ENCODE data around the gene USH1G. TPM values are rescaled to one million over a fixed set of nuclear protein-coding genes. Genes with fewer than 3 reads are reported as not detected.

The USH1G gene
- total and polyA plus RNA-seq, 7 donors, result not detected

- 60 to 76% (median 74%) methylated on average over 14 of the region's 14 CpGs for WGBS, 3 donors
- no peaks in the 10 kb centered on the region for H3K36me3 ChIP-seq (ENCODE audit: insufficient read depth in 1 of 2, low read depth in 1 of 2)
- intact Hi-C loops (cut with DNase I), result loop anchor here (2.0 to 10.0 kb wide), 9 partner anchors 37 to 242 kb away; partner anchors contain the start of genes ARMC7 (in 1 of the 2), MRPL58 (in 1 of the 2), NHERF1 (in 1 of the 2) and USH1G (in 1 of the 2)
Measured at GRCh38 chr17:74959826-74960515, 36.9 kb upstream of the USH1G start.

GRCh38 chr17:74957935-74958740 is 35.1 kb upstream of the USH1G start:
- Histone ChIP-seq H3K36me3 (ENCODE audit: insufficient read depth in 1 of 2, low read depth in 1 of 2) (no peaks in the 10 kb centered on the region), H3K4me3 (no peak overlapping the region), H3K9me3 (no peaks in the 10 kb centered on the region), H3K27ac (no peak overlapping the region), H3K4me1 (no peaks in the 10 kb centered on the region), H3K27me3 (ENCODE audit: insufficient read depth in 3 of 3, low read length in 2 of 3) (no peaks in the 10 kb centered on the region)
- intact Hi-C loops (cut with DNase I), result loop anchor here (2.0 to 10.0 kb wide), 3 partner anchors 35 to 211 kb away; partner anchors contain the start of genes NHERF1 (in 1 of the 2) and USH1G (in 1 of the 2)
- TF ChIP-seq CTCF (IDR thresholded peaks at IDR 0.05), result peak; percentile 94
- ATAC-seq, result peak; percentile 55 to 75 (median 72)
- DNase-seq, result peak; percentile 76 to 83
- 37 to 43% (median 41%) methylated on average over 28 to 33 of the region's 33 CpGs for WGBS, 3 donors

More at GRCh38 chr17:74959826-74960515, 36.9 kb upstream of the USH1G start:
- H3K4me3 ChIP-seq, result no peak overlapping the region
- ATAC-seq, result no peak
- TF ChIP-seq CTCF (IDR thresholded peaks at IDR 0.05), result no peak
- H3K9me3 ChIP-seq, result no peaks in the 10 kb centered on the region
- H3K27me3 ChIP-seq (ENCODE audit: insufficient read depth in 3 of 3, low read length in 2 of 3), result no peaks in the 10 kb centered on the region
- H3K4me1 ChIP-seq, result no peaks in the 10 kb centered on the region
- DNase-seq, result no peak
- H3K27ac ChIP-seq, result no peak overlapping the region

GRCh38 chr17:74956093-74956492 is 33.0 kb upstream of the USH1G start:
- Histone ChIP-seq H3K4me3 (no peak overlapping the region), H3K27ac (no peak overlapping the region), H3K4me1 (no peaks in the 10 kb centered on the region), H3K9me3 (no peaks in the 10 kb centered on the region), H3K36me3 (ENCODE audit: insufficient read depth in 1 of 2, low read depth in 1 of 2) (no peaks in the 10 kb centered on the region), H3K27me3 (ENCODE audit: insufficient read depth in 3 of 3, low read length in 2 of 3) (peaks cover 0 to 8% (median 0%) of the 10 kb centered on the region in 3 donors)
- WGBS, 3 donors, result 71 to 83% (median 78%) methylated on average over 4 of the region's 4 CpGs
- ATAC-seq (no peak), DNase-seq (no peak)
- no peak for TF ChIP-seq CTCF (IDR thresholded peaks at IDR 0.05)
- intact Hi-C loops (cut with DNase I), result loop anchor here (5.0 to 10.0 kb wide), 2 partner anchors 161 to 209 kb away; partner anchors contain the start of gene NHERF1 (in 1 of the 2)

- H3K27me3 ChIP-seq (ENCODE audit: insufficient read depth in 3 of 3, low read length in 2 of 3), result peaks cover 0 to 15% (median 7%) of the 10 kb centered on the region in 3 donors
- no peak overlapping the region for H3K4me3 ChIP-seq
- DNase-seq, result no peak
- no peak overlapping the region for H3K27ac ChIP-seq
- no peaks in the 10 kb centered on the region for H3K4me1 ChIP-seq
- no peaks in the 10 kb centered on the region for H3K9me3 ChIP-seq
- no peaks in the 10 kb centered on the region for H3K36me3 ChIP-seq (ENCODE audit: insufficient read depth in 1 of 2, low read depth in 1 of 2)
- WGBS, 3 donors, result 71 to 80% (median 73%) methylated on average over 13 of the region's 13 CpGs
- ATAC-seq, result no peak
- intact Hi-C loops (cut with DNase I), result loop anchor here (5.0 to 10.0 kb wide), 2 partner anchors 160 to 208 kb away; partner anchors contain the start of gene NHERF1 (in 1 of the 2)
- no peak for TF ChIP-seq CTCF (IDR thresholded peaks at IDR 0.05)
Measured at GRCh38 chr17:74954665-74955421, 31.8 kb upstream of the USH1G start.

Data from psoas muscle (tissue), 8 donors.